NCI-H510A (cell line): ENCODE results near the gene TMEM53.
A peak's percentile ranks its signal among the peaks of the same experiment; 100 is the strongest.
"Not testable (repeated sequence)": the region's sequence is repeated elsewhere in the genome, so short reads cannot be mapped to it uniquely, and the experiment has no call there.

Experiments used
- DNase-seq: peaks from one replicate; lab custom pipeline; 2025; lab: John Stamatoyannopoulos, UW

Gene TMEM53

DNA sequence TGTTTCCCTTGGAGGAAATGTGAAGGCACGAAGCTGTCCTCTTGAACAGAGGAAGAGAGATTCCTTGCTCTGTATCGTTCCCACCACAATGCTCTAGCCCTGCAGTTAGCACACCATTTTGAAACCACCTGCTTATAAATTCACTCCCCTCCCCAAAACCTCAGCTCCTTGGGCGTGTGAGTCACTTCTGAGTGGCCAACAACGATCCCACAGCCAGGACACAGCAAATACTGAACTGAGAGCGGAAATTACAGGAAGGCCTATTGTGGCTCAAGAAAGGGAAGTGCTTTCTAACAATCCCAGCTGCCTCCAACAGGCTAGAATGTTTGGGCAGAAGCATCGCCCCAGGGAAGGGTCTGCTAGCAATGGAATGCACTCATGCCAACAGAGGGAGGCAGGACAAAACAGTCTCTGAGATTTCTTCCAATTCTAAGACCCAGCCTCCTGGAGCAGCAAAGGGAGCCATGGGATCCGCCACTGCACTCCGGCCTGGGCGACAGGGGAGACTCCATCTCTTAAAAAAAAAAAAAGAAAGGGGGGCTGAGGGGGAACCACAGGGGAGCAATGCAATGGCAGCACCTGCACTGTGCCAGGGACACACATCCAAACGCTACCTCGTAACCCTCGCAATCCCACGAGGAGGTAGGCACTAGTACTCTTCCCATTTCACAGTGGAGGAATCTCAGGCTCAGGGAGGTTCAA, 1.9 kb downstream of the TMEM53 start:
- DNase-seq: no peak

- DNase-seq: no peak
Measured at GRCh38 chr1:44670751-44671640, 3.3 kb downstream of the TMEM53 start.

GRCh38 chr1:44666719-44667118, 7.6 kb downstream of the TMEM53 start:
- DNase-seq: not testable (repeated sequence)

GRCh38 chr1:44664730-44665370, 9.4 kb downstream of the TMEM53 start:
- no peak for DNase-seq

- DNase-seq: no peak
Measured at GRCh38 chr1:44663417-44663816, 10.9 kb downstream of the TMEM53 start.

- no peak for DNase-seq
Measured at GRCh38 chr1:44662683-44663030, 11.6 kb downstream of the TMEM53 start.

GRCh38 chr1:44661781-44662682, 12.2 kb downstream of the TMEM53 start:
- DNase-seq: no peak

GRCh38 chr1:44660176-44660575, 14.1 kb downstream of the TMEM53 start:
- peak; percentile 42 for DNase-seq

- DNase-seq: no peak
Measured at GRCh38 chr1:44659566-44659965, 14.7 kb downstream of the TMEM53 start.

GRCh38 chr1:44655609-44656008, 18.7 kb downstream of the TMEM53 start:
- no peak for DNase-seq

GRCh38 chr1:44654621-44655187, 19.6 kb downstream of the TMEM53 start:
- no peak for DNase-seq

GRCh38 chr1:44653107-44653964, 20.9 kb downstream of the TMEM53 start:
- DNase-seq: no peak

DNA sequence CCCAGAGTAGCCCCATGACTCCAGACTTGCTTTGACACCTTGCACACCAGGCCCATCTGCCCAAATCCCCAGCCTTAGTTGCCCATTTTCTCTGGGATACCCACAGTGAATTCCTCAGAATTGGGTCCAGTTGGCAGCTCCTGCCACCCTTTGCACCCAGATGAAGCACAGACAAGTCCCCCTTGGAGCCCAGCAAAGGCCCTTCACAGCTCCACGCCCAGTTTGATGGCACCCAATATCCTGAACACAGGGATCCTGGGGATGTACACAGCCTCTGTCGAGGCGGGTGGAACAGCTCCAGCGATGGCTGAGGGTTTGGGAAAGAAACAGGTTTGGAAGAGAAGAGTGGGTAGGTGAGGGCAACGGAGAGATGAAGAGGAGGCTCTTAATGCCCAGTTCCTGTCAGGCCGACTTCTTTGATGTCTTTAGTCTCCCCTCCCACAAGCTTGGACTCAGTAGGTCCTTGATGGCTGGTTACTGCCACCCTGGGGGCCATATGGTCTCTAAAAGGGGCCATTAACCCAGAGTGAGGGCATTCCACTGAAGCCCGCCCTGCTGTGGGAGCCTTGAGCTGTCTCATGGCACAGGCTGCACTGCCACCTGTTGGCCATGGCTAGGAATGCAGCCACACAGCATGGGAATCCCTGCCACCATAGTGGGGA, 21.7 kb downstream of the TMEM53 start:
- no peak for DNase-seq

DNA sequence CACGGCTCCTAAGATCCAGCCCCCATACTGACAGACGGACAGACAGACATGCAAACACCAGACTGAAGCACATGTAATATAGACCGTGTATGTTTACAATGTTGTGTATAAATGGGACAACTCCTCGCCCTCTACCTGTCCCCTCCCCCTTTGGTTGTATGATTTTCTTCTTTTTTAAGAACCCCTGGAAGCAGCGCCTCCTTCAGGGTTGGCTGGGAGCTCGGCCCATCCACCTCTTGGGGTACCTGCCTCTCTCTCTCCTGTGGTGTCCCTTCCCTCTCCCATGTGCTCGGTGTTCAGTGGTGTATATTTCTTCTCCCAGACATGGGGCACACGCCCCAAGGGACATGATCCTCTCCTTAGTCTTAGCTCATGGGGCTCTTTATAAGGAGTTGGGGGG, 23.2 kb downstream of the TMEM53 start:
- DNase-seq: no peak

- no peak for DNase-seq
Measured at GRCh38 chr1:44650159-44650831, 24.0 kb downstream of the TMEM53 start.

DNA sequence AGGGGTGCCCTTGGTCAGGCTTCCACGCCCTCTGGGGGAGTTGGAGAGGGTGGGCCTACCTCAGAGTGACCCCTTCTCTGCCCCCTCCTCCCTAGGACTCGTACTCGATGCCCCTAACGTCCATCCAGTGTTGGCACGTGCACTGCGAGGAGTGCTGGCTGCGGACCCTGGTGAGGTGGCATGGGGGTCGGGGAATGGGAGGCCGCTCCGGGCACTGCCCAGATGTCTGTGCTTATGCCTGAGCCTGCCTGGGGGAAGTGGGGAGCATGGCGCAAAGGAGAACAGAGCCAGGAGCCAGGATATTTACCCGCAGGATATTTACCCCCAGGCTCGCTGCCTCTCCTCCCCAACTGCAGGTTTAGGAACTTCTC, 24.5 kb downstream of the TMEM53 start:
- DNase-seq: no peak

DNA sequence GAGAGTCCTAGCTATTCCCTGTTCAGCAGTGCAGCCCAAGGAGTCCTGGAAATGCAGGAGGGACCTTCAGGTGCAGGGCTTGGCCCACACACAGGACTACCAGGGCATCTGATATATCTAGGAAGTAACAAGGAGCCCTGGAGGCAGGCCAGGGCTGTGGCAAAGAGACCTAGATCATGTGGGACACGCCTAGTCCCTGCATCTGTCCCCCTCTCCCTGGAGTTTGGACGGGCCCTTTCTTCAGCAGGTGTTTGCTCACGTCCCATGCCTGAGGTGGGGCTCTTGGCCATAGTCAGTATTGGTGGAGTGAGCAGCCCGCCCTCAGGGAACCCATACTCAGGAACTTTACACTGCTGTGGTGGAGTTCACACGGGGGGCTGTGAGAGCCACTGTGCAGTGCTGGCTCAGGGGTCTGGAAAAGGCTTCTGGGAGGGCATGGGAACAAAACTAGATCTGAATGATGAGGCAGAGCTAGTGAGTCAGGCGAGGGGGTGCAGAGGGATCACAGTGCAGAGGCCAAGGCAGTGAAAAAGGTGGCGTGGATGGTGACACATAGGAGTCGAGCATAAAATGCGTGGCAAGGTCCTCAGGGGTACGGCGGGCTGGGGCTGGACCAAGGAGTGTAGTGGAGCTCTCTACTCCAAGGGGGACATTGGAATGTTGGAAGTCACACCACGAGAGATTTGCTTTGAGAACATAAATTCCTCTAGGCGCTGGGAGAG, 25.6 kb downstream of the TMEM53 start:
- no peak for DNase-seq

DNA sequence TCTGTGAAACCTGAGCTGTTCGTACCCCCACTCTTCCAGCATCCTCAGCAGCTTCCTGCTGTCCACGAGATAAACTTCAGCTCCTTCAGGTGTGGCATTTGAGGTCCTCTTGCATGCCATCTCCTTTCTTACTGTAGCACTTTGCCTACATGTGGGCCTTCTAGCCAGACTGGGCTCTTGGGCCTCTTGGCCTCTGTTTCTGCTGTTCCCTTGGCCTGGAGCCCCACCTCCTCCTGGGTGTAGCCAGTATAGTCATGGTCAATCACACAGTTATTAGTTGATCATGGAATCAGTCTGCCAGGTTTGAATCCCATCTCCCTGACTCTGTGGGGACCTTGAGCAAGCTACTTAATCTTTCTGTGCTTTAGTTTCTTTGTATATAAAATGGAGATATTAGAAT, 26.4 kb downstream of the TMEM53 start:
- DNase-seq: no peak
